DMS153 (cell line): Measurements from ENCODE around the gene SLC39A8.

Experiments used
- DNase-seq: peaks from one replicate; lab custom pipeline; 2025; lab: John Stamatoyannopoulos, UW

SLC39A8 gene

DNA sequence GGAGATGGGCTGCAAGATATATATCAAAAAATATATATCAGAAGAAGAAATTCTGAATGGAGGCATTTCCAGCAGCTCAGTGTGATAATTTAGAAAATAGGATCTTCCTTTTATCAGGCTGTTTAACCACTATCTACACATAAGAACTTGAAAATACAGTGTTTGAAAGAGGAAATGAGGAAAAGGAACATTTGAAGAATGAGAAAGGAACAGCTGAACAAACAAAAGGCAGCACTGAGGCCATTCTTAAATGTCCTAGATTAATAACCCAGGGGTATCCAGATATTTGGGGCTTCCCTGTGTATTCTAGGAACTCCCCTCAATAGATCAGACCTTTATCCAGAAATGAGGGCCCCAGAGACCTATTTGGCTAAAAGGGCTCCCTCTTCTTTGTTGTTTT lies 4.1 kb downstream of the SLC39A8 start:
- no peak for DNase-seq

DNA sequence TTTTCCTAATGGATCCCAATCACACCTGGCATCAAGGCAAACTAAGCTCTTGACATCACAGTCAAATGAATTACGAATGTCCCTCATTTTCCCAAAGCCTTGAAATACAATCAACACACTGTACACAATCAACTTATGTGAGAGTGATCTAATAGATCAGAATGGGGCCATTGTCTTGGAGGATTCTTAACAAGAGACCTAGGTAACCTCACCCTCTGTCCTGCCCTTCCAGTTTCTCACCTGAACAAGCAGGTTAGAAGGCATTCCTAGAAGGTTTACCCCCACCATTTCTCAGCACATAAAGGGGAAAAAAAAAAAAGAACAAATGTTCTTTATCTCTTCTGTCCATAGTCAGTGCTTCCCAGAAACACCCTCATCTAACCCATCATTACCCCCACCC lies 6.3 kb downstream of the SLC39A8 start:
- DNase-seq: no peak

DNA sequence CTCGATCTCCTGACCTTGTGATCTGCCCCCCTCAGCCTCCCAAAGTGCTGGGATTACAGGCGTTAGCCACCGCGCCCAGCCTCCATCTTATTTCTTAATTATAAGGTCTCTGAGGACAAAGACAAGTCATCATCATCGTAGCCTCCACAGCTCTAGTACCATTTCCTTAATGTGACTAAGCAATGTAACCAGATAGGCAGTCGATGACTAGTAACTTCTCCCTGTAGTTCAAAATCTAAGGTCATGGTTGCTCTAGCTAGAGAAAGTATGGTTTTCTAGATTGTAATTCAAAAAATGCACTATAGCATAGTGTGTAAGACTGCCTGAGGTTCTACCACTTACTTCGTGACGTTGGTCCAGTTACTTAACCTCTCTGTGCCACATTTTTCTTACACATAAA lies 6.9 kb downstream of the SLC39A8 start:
- no peak for DNase-seq

- DNase-seq: no peak
Observed at GRCh38 chr4:102335616-102336015, 9.7 kb downstream of the SLC39A8 start.

DNA sequence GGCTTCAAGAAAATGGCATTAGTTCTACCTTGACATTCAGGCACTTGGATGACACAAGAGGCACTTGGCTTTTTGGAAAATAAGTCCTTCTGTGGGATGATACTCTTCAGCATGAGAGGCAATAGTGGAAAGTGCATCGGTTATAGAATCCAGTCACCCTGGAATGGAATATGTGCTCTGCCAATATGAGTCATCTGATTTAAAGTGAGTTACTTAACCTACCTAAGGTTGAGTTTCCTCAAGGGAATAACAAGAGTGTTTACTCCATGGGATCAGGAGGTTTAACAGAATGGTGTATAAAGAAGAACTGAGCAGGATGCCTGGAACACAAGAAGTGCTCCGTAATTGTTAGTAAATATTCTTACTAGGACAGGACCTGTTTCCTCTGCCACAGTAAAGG lies 10.7 kb downstream of the SLC39A8 start:
- no peak for DNase-seq

- no peak for DNase-seq
Observed at GRCh38 chr4:102333787-102334186, 11.5 kb downstream of the SLC39A8 start.

DNA sequence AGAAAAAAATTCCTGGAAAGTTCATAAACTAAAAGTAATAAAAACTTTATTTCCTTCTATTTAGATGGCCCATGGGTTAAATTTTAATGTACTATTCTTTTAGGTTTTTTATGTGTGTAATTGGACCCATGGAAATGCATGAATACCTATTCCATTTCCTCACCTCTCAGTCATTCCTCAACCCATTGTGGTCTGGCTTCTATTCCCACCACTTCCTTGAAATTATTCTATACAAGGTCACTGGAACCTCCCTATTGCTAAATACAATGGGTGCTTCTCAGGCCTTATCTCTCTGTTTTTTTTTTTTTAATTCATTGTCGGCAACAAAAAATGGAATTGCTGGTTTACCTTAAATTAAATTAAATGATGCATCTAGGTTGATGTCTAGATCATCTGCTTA lies 17.2 kb downstream of the SLC39A8 start:
- no peak for DNase-seq

DNA sequence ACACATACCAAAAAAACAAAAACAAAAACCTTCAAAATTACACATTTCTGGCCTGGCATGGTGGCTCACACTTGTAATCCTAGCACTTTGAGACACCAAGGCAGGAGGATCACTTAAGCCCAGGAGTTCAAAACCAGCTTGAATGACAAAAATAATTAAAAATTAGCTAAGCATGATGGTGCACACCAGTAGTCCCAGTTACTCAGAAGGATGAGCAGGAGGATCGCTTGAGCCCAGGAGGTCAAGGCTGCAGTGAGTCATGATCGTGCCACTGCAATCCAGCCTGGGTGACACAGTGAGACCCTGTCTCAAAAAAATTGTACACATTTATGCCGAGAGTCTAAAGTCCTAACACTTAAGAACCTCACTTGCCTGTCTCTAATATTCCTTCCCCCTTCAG lies 18.3 kb downstream of the SLC39A8 start:
- DNase-seq: no peak

DNA sequence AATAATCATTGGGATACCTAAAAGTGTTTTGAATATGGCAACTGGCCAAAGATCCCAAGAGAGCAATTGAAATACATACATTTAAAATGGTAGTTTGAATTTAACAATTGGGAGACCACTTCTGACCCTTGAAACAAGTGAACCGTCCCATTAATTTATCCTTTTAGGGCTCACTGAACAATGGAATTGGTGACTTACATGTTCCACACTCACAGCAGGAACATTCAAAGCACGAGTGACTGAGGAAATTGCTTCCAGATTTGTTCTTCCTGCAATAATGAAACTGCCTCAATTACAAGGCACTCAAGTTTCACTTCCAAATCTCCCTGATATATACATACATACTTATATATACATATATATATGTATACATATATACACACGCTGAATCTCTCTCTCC lies 20.6 kb downstream of the SLC39A8 start:
- DNase-seq: no peak

DNA sequence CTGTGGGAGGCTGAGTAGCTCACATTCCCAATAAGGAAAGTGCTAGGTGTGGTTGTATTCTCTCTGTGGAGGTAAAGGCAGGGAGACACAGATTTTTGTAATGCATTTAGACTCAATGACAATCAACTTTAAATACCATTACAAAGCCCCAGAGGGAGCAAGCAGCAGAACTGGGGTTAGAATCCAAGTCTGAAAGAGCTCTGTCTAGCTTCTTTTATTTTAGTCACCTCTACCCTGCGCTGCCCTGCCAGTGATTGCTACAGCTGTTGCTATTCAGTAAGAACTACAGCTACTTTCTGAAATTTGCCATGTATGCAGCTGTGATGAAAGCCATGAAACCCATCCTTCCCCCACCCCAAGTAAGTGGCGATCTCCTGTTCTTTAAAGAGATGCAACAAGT lies 22.5 kb downstream of the SLC39A8 start:
- no peak for DNase-seq

DNA sequence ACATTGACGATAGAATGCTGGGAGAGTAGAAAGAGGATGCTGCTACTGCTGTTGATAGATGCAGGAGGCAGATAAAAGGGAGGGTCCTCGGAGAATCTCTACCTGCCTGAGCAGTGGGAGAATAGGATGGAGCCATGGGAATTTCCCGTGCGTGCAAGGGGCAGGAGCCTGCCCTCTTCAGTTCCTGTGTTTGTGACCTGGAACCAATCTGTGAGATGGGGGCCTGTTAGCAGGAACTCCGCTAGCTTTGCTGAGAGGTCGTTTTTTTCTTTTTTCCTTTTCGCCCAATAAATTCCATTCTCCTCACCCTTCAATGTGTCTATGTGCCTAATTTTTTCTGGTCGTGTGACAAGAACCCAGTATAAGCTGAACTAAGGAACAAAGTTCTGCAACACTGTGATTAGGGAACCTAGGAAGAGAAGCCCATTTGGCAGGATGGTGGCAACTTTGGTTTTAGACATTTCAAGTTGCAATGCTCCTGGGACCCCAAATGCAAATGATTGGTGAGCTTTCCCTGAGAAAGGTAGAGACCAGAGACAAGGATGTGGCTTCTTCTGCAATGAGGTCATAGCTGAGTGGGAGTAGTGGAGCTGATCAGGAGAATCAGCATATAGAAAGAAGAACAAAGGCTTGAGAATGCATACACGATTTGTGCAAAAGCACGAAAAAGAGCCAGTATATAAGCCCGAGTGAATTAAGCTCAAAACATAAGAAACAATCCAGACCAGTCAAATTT lies 23.9 kb downstream of the SLC39A8 start:
- no peak for DNase-seq

DNA sequence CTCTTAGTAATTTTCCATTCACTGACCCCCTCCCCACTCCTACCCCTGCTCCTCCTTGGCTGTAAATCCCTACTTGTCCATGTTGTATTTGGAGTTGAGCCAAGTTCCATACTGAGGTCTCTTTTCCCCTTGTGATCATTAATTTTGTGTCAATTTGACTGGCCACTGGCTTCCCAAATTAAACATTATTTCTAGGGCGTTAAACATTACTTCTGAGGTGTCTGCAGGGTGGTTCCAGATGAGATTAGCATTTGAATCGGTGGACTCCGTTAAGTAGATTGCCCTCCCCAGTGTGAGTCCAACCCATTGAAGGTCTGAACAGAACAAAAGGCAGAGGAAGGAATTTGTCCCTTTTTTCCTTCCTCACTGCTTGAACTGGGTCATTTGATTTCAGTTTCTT lies 25.7 kb downstream of the SLC39A8 start:
- no peak for DNase-seq

DNA sequence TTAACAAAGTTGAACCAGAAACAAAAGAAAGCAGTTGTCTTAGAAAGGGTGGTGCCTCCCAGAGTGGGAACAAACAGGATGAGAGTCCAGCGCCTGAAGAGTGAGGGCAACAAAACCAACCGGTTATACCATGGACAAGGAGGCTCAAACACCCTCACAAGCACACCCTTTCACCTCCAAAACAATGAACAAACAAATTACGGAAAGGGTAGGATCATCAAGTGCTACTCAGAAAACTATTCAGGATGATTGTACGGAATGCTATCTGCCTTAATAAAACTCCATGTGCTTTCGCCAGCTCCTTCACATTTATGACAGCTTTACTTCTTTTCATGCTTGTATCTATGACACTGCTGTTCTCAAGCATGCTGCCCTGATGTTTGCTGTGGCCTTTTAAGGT lies 26.8 kb downstream of the SLC39A8 start:
- no peak for DNase-seq

DNA sequence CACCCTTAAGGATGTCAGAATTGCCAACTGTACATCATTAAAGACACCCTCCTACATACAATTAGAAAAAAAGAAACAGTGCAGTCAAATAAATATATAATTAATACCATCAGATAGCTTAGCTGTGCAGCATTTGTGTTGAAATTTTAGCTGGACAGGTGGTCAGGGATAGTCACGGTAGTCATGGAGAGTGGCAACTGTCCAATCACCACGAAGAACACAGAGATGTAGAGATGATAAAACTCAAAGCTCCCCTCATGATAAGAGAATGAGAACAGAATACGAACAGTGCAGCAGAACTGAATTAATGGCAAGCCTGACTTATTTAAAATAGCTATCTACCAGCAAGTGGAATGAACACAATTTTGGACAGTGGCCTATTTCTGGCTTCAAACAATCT lies 27.2 kb downstream of the SLC39A8 start:
- no peak for DNase-seq

GRCh38 chr4:102317459-102317858 lies 27.8 kb downstream of the SLC39A8 start:
- DNase-seq: no peak

GRCh38 chr4:102316585-102316984 lies 28.7 kb downstream of the SLC39A8 start:
- DNase-seq: no peak

GRCh38 chr4:102315532-102315931 lies 29.8 kb downstream of the SLC39A8 start:
- no peak for DNase-seq

GRCh38 chr4:102312417-102312816 lies 32.9 kb downstream of the SLC39A8 start:
- DNase-seq: no peak

GRCh38 chr4:102311912-102312311 lies 33.4 kb downstream of the SLC39A8 start:
- no peak for DNase-seq

DNA sequence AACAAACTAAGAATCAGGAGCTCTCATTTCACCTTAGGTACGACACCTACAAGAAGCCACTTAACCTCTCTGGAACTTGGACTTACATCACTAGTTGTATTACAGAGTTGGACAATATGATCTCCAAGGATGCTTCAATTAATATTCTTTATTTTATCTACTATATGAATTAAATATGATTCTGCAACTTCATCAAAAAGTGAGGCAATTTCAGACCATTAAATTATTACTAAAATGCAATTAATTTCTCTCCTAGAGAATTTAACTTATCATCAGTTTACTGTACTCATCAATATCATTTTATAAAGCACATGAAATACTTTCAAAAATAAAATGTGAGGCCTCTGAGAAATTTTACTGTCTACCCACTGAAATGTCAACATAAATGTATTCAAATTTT lies 33.9 kb downstream of the SLC39A8 start:
- no peak for DNase-seq

DNA sequence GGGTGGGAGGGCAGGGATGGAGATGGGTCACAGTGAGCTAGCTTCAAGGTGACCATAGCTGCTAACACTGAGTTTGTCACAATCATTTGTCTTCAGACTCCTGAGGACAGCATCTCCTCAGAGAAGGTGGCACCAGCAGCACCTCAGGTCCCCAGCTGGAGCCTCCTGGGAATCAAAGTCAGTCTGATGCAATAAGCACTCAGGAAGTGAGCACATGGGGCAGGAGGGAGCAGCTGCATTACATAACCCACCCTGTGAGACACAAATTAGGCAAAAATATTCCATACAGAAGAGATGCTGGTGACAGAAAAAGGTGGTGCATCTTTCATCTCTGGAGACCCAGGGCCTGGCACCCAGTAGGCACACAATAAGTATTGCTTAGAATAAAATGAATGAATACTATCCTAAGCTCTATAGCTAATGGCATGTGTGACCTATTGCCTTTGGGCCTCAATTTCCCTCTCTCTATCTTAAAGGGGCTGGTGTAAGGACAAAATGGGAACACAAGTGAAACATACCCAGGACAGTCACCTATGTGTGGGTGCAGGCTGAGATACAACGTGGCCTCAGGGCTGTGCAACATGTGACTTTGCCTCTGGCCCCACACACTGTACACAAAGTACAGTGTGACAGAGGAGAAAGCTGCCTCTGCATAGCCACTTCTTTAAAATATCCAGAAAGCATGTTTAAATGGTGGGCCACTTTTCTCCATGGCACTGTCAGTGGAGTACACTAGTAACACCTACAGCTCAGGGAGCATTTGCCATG lies 37.1 kb downstream of the SLC39A8 start:
- DNase-seq: no peak

GRCh38 chr4:102305666-102306065 lies 39.6 kb downstream of the SLC39A8 start:
- no peak for DNase-seq

DNA sequence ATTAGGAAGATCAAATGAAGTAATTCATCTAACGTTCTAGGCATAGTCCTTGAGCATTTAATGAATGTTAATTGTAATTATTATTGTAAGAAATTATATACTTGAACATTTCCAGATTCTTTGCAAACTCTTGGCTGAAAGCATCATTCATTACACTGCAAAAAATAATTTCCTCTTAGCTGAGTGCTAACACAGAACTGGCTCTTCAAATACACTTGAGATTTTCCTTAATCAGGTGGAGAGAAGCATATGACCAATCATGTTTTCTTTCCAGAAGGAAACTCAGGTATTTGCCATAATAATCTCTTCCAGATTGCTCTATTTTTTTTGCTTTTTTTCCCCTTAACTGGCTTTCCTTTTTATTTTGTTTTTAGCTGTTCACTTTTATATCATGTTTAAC lies 42.5 kb downstream of the SLC39A8 start:
- no peak for DNase-seq

DNA sequence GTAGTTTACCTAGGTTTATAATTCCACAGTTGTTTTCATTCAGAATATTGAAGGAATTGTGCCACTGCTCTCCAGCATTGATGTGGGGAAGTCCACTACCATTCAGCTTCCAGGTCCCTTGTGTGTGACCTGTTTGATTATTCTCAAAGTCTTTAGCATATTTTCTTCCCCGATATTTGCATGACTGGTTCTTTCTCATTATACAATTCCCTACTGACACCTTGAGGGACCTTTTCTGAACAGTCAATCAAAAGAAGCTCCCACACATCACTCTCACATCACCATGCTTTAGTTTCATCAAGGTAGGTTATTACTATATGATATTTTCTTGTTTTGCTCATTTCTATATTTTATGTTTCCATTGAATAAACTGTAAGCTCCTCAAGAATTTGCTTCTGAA lies 44.1 kb downstream of the SLC39A8 start:
- DNase-seq: no peak
